ENCODE results near the gene GLS.

GLS gene

DNA sequence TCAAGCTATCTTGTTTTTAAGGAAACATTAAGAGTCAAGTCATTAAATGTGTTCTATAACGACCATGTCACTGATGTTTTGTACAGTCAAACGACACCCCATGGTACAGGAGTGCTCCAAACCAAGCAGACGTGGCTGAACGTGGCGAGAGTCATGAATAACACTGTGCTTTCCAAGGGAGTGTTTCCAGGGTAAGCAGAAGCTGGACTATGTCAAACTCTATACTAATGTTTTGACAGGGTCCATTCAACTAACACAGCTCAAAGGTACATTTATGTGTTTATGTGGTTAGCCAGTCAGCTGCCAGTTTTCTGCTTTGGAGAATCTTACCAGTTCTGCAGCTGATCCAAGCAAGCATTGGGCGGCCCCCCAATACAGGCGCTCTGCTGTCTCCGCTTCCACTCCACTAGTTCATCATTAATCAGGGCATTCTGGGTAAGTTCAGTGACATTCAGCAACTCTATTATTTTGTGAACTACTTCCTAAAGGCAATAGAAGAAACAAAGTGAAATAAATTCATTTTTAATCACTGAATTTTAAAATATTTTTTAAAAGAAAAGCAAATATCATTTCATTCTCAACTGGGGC is 117.0 kb downstream of the GLS start:
- DNase-seq: no peak

GRCh38 chr2:190999058-190999457 is 118.4 kb downstream of the GLS start:
- no peak for DNase-seq

DNA sequence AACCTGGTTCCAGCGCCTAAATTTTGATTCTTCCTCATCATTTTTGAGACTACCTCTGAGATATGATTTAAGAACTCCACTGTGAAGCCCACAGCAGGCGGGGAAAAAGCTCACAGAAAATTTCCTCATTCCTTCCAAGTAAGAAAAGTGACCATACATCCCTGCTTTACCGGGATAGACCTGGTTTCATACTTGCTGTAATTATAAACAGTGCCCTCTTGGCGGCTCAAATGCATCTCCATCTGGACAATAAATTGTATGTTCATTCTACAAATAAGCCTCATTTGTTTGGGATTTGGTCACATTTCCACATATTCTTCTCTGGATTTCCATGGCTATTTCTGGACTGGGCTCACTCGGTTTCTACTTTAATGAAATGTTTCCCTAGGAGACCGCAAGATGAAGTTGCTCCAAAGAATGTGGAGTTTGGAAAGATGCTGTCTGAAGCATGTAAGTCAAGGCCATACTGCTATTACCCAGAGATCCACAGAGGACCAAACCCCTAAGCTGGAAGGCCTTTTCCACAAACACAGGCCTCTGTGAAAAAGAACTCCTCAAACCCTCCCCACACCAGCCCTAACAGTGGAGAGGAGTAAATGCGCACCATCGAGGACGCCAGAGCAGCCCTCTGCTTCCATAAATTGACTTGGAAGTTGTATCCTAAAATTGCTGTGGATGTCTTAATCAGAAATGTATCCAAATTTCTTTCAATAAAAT is 119.5 kb downstream of the GLS start:
- DNase-seq: no peak

- no peak for DNase-seq
Observed at GRCh38 chr2:191001032-191001431, 120.4 kb downstream of the GLS start.

DNA sequence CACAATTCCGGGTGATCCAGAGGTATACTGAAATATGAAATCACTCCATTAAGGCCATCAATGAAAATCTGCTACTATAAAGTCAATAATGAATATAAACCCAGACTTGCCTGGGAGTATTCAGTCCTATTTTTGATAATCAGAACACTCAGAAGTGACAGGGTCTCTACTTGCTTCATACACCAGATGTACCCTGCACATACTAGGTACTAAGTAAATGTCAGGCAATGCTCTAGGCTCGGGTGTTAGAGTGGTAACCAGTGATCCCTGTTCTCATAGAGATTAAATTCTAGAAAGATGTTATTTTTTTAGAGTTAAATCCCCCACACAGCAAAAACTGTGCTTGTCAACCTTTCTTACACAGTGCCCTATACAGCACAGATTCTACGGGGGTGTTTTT is 121.0 kb downstream of the GLS start:
- no peak for DNase-seq

- no peak for DNase-seq
Observed at GRCh38 chr2:191003405-191004309, 123.0 kb downstream of the GLS start.

GRCh38 chr2:191006297-191006696 is 125.7 kb downstream of the GLS start:
- DNase-seq: no peak

DNA sequence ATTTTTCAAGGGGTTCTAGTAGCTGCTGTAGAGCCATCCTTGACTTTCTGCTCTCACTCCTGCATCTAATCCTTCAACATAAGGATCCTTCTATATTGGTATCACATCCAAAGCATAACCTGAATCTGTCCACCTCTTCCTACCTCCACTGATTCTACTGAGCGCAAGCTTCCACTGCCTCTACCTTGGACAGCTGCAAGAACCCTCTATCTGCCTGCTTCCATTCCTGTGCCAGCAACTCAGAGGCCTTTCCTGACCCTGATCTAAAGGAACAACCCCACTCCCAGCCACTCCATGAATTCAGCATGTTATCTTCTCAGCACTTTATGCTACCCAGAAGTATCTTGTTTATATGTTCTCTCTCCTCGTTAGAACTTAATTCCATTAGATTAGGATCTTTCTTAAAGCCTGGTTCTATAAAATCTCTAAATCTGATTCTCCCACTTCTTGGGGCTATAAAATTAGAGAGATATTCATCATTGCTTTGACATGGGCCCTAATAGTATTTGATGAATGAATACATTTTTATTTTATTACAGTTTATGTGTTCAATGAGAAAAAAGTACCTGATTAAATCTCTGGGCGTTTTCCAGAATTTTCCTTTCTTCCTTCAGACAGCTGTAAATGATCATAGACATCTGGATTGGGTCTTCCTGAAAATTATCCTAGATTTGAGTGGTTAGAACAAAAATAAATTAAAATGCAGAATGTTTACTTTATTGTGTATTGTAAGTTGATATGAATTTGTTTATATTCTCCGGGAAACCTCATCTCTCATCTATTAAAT is 126.6 kb downstream of the GLS start:
- no peak for DNase-seq

GRCh38 chr2:191008286-191008685 is 127.7 kb downstream of the GLS start:
- no peak for DNase-seq

GRCh38 chr2:191009541-191010374 is 129.1 kb downstream of the GLS start:
- DNase-seq: no peak

GRCh38 chr2:191010887-191011885 is 130.6 kb downstream of the GLS start:
- DNase-seq: no peak

- no peak for DNase-seq
Observed at GRCh38 chr2:191012346-191012745, 131.7 kb downstream of the GLS start.

DNA sequence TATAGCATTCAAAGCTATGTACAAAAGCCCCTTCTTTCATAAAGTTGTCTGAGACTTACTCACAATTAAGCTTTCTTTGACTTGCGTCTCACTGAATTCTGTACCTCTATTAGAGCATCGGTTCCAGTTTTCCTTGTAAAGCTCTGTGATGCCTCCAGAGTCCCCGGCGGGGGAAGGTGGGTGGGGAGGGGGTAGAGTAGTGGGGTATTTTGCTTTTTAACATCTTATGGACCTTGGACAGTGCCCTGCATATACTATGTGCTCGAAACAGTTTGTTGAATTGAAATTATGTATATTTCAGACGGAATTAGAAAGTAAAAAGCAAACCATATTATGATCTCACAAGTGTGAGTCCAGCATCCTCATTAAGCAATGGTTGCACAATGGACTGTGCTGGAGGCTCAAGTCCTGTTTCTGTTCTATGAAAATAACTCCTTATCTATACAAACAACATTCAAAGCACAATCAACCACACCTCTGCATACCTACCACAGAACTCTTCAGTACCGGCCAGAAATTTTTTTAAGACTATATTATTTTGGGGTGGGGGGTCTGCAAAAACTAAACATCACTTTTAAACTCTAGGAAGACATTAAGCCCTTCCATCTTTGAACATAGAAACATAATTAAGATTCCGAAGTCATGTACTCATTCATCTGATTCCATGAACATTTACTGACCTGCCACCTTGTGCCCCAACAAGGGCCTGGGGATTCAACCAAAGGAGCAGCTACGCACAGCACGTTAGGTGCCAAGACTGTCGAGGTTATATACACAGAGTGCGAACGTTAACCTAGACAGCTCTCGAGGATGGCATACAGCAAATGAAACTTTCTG is 132.4 kb downstream of the GLS start:
- no peak for DNase-seq

DNA sequence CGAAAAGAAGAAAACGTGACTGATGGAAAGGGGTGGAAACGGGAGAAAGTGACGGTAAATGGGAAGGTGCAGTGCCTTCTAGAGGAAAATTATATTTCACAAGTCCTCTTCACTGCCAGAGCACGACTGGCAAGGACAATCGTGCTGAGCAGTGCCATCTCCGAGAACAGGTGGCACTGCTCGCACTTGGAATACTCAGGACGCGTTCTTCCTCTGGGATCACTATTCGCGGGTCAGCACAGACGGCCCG is 133.0 kb downstream of the GLS start:
- DNase-seq: no peak

DNA sequence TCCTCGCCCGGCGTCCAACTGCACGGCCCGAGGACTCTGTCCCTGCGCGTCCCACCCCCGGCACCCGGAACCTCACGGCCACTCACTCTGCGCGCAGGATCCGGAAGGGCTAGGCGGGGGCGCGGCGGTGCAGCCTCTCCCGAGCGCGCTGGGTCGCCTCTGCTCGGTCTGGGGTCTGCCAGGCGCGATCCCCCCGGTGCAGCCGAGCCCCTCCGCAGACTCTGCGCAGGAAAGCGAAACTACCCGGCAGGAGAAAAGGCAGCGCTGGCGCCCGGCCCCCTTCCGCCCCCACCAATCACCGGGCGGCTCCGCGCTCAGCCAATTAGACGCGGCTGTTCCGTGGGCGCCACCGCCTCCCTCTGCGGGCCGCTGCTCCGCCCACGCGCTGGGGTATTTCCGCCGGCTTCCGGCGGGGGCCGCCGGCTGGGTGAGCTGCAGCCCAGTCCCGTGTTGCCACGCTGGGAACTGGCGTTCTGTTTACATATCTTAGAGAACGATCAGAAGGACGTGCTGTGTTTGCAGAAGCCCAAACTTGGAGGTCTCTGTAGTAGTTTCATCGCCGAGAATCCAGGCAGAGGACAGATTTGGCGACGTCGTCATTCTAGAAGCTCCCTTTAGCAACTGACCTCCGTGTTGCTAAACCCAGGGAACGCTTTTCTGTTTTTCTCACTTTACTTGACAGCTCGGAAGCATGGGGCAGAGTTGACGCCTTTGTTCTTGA is 133.5 kb downstream of the GLS start, which contains the start of gene STAT1:
TSS of gene STAT1 (minus strand) at position 240 of the 721 bp plus-strand sequence. CDS start 4,168 bp downstream, outside the sequence.
- DNase-seq: peak; percentile 96

- DNase-seq: no peak
Observed at GRCh38 chr2:191014653-191015020, 134.0 kb downstream of the GLS start.
